Left ventricle myocardium inferior (tissue), 1 donor: ENCODE measurements around the gene ARL14. TPM values are rescaled to one million over a fixed set of nuclear protein-coding genes. Genes with fewer than 3 reads are reported as not detected.
A peak's percentile ranks its signal among the peaks of the same experiment; 100 is the strongest.

ENCODE experiments used
- DNase-seq: peaks from one replicate; pipeline ENCODE4 v3.0.0-alpha.2; 2020
- H3K27ac ChIP-seq: fragments of 200-600 bp; replicated peaks from 2 replicates; pipeline ENCODE4 v1.8.0; 2021
- H3K27me3 ChIP-seq: fragments of 200-600 bp; 2 replicates; pipeline ENCODE4 v1.8.0; 2021; ENCODE audit warnings: low read depth
- H3K36me3 ChIP-seq: fragments of 200-600 bp; 2 replicates; pipeline ENCODE4 v1.8.0; 2021
- H3K4me1 ChIP-seq: fragments of 200-600 bp; 2 replicates; pipeline ENCODE4 v1.8.0; 2021
- H3K4me3 ChIP-seq: fragments of 200-600 bp; 2 replicates; pipeline ENCODE4 v1.8.0; 2021; ENCODE audit warnings: mild to moderate bottlenecking, moderate library complexity
- H3K9me3 ChIP-seq: fragments of 200-600 bp; replicated peaks from 2 replicates; pipeline ENCODE4 v1.8.0; 2021
- CTCF ChIP-seq: fragments of 200-600 bp; IDR thresholded peaks from 2 replicates; pipeline ENCODE4 v1.8.0; 2021; ENCODE audit warnings: antibody characterized with exemption, mild to moderate bottlenecking, borderline replicate concordance
- intact Hi-C: fragments of 100-400 bp; cut with micrococcal nuclease; formaldehyde crosslinking; loops from one replicate; pipeline ENCODE4 v1.11.0; 2022
- total RNA-seq: library from RNA; stranded (reverse); fragmentation: NEBNext Ultra II Directional; extraction: Animal tissue kit (Norgen Biotek cat#: 25700); gene quantifications from one replicate; pipeline ENCODE4 v1.2.1, GENCODE V29; 2021
- donor health status: DM: no; HTN: yes; CAD: no; lungs with severe emphysema.

The ARL14 gene
- total RNA-seq, 1 donor from 2014 or later = not detected

DNA sequence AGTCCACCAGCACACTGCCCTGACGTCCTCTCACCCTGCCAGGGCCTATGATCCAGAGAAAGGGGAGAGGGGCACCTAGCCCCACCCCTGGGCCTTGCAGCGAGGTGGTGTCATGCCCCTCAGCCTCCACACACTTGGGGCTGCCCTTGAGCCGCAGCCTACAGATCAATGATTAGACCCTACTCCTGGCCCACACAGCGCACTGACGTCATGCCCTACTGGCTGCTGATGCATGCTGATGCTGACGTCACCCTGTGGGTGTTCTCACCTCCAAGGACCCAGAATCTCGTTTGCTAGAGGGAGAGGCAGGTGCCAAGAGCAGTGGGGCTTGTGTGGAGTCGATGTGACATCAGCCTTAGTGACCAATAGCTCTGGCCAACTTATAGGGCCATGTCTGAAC is 18.0 kb downstream of the ARL14 start:
- no peak for DNase-seq
- intact Hi-C loops = no loop called here
- H3K27me3 ChIP-seq = no peaks in the 10 kb centered on the region
- H3K27ac ChIP-seq = no peak overlapping the region
- H3K36me3 ChIP-seq = no peaks in the 10 kb centered on the region
- peaks cover 17% of the 10 kb centered on the region for H3K4me1 ChIP-seq
- no peaks in the 10 kb centered on the region for H3K9me3 ChIP-seq
- no peak for TF ChIP-seq CTCF
- no peak overlapping the region for H3K4me3 ChIP-seq

- H3K36me3 ChIP-seq = no peaks in the 10 kb centered on the region
- H3K4me3 ChIP-seq = no peak overlapping the region
- H3K27me3 ChIP-seq = no peaks in the 10 kb centered on the region
- intact Hi-C loops = no loop called here
- no peak overlapping the region for H3K27ac ChIP-seq
- no peak for TF ChIP-seq CTCF
- no peak for DNase-seq
- peaks cover 17% of the 10 kb centered on the region for H3K4me1 ChIP-seq
- H3K9me3 ChIP-seq = no peaks in the 10 kb centered on the region
These were observed 19.0 kb downstream of the ARL14 start for GRCh38 chr3:160695915-160696327.

GRCh38 chr3:160697637-160698380 is 20.8 kb downstream of the ARL14 start:
- intact Hi-C loops = no loop called here
- H3K4me1 ChIP-seq = peaks cover 21% of the 10 kb centered on the region
- no peaks in the 10 kb centered on the region for H3K27me3 ChIP-seq
- H3K9me3 ChIP-seq = no peaks in the 10 kb centered on the region
- H3K27ac ChIP-seq = peak overlapping the region; percentile 56
- no peak for TF ChIP-seq CTCF
- no peak for DNase-seq
- no peaks in the 10 kb centered on the region for H3K36me3 ChIP-seq
- no peak overlapping the region for H3K4me3 ChIP-seq

- Histone ChIP-seq H3K9me3 (no peaks in the 10 kb centered on the region), H3K4me3 (no peak overlapping the region), H3K4me1 (peaks cover 21% of the 10 kb centered on the region), H3K27me3 (no peaks in the 10 kb centered on the region), H3K36me3 (no peaks in the 10 kb centered on the region), H3K27ac (peak overlapping the region; percentile 56)
- intact Hi-C loops = no loop called here
- DNase-seq = no peak
- no peak for TF ChIP-seq CTCF
These were observed 21.7 kb downstream of the ARL14 start for GRCh38 chr3:160698599-160699195.

DNA sequence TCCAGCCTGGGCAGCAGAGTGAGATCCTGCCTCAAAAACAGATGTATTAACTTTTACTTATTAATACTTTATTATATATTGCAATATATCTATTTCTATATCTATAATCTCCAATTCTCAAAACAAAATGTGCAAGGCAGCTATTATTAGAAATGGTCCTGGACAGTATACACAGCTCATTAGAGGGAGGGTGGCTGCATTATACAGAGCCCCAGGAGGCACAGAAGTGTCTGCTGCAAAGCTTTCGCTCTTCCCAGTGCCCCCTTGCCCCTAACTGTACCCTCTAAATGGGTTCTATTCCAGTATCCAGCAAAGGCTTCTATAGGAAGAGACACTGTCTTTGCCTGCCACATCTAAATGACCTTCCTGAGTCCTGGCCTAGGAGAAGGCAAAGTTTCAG is 24.5 kb downstream of the ARL14 start:
- no peak overlapping the region for H3K27ac ChIP-seq
- peaks cover 21% of the 10 kb centered on the region for H3K4me1 ChIP-seq
- no peak for DNase-seq
- intact Hi-C loops = no loop called here
- H3K9me3 ChIP-seq = no peaks in the 10 kb centered on the region
- H3K4me3 ChIP-seq = no peak overlapping the region
- no peak for TF ChIP-seq CTCF
- no peaks in the 10 kb centered on the region for H3K36me3 ChIP-seq
- no peaks in the 10 kb centered on the region for H3K27me3 ChIP-seq
